B cell (primary cell): ENCODE data around the gene NHSL1. TPM values are rescaled to one million over a fixed set of nuclear protein-coding genes. Genes with fewer than 3 reads are reported as not detected.

ENCODE experiments used
- ATAC-seq: fragments of 200-7000 bp; cut with Tn5 transposase; one replicate; pipeline ENCODE4 v1.10.0; 2021; ENCODE audit warnings: low read depth, mild to moderate bottlenecking, moderate number of reproducible peaks, moderate library complexity
- CTCF ChIA-PET: fragments of 350-600 bp; sonication (Branson Sonifier 250); formaldehyde crosslinking; loops from one replicate; lab custom pipeline; 2021; ENCODE audit warnings: antibody characterized with exemption, inconsistent platforms; lab: Charles Lee
- POLR2A ChIA-PET: fragments of 350-600 bp; sonication (Branson Sonifier 250); formaldehyde crosslinking; loops from one replicate; lab custom pipeline; 2021; ENCODE audit warnings: antibody characterized with exemption; lab: Charles Lee
- DNase-seq: peaks from one replicate; pipeline ENCODE4 v3.0.0; 2013
- H2AFZ ChIP-seq: 2 replicates; pipeline ENCODE4 v1.6.1; 2012; ENCODE audit warnings: mild to moderate bottlenecking, low read depth, low read length; ENCODE audit not compliant: insufficient read depth, poor library complexity, severe bottlenecking
- H3K27ac ChIP-seq, 2 donors: 1 replicate in 1 of 2; 2 replicates in 1 of 2; pipeline ENCODE4 v1.5.1; 2012 to 2013; ENCODE audit warnings: low read length in 2 of 2, mild to moderate bottlenecking in 2 of 2, moderate library complexity in 1 of 2
- H3K27me3 ChIP-seq, 4 experiments: fragments of 200-600 bp in 1 of 4; sonication (generic) in 1 of 4; replicated peaks in 1 of 4; 1 replicate in 2 of 4; 2 replicates in 2 of 4; pipeline versions ENCODE4 v1.6.1 to v1.7.0; 2013 to 2016; ENCODE audit warnings: low read length in 3 of 4, mild to moderate bottlenecking in 2 of 4, mixed read lengths in 1 of 4, moderate library complexity in 1 of 4; ENCODE audit not compliant: insufficient read depth in 4 of 4, control insufficient read depth in 3 of 4; ENCODE audit errors: control extremely low read depth in 1 of 4
- H3K36me3 ChIP-seq, 2 experiments: replicated peaks in 1 of 2; 1 replicate in 1 of 2; 2 replicates in 1 of 2; pipeline versions ENCODE4 v1.6.1 to v1.7.1; 2013; ENCODE audit warnings: low read length in 1 of 2; ENCODE audit not compliant: insufficient read depth in 2 of 2, control insufficient read depth in 1 of 2; ENCODE audit errors: control extremely low read depth in 1 of 2, extremely low read depth in 1 of 2
- H3K4me1 ChIP-seq, 2 donors: fragments of 200-600 bp in 1 of 2; sonication (generic) in 1 of 2; 1 replicate in 1 of 2; 2 replicates in 1 of 2; pipeline versions ENCODE4 v1.5.1 to v1.6.1; 2013 to 2017; ENCODE audit warnings: low read length in 2 of 2; ENCODE audit not compliant: control insufficient read depth in 2 of 2, insufficient read depth in 2 of 2
- H3K4me2 ChIP-seq: replicated peaks from 2 replicates; pipeline ENCODE3; 2012; ENCODE audit warnings: mild to moderate bottlenecking, low read depth, low read length; ENCODE audit not compliant: poor library complexity, severe bottlenecking
- H3K4me3 ChIP-seq, 5 experiments: fragments of 200-600 bp in 1 of 5; sonication (generic) in 1 of 5; 1 replicate in 3 of 5; 2 replicates in 2 of 5; pipeline versions ENCODE4 v1.5.1 to v1.7.0; 2011 to 2016; ENCODE audit warnings: low read length in 4 of 5, mild to moderate bottlenecking in 4 of 5, low read depth in 2 of 5, control low read depth in 1 of 5, moderate library complexity in 1 of 5; ENCODE audit not compliant: insufficient read depth in 1 of 5; ENCODE audit errors: control extremely low read depth in 1 of 5, extremely low read depth in 1 of 5
- H3K79me2 ChIP-seq: fragments of 200-600 bp; sonication (generic); one replicate; pipeline ENCODE4 v1.6.0; 2016; ENCODE audit warnings: low read length; ENCODE audit not compliant: control insufficient read depth, insufficient read depth
- H3K9ac ChIP-seq: fragments of 200-600 bp; sonication (generic); 2 replicates; pipeline ENCODE4 v1.6.1; 2017; ENCODE audit warnings: mild to moderate bottlenecking, low read length, moderate library complexity
- H3K9me3 ChIP-seq, 3 donors: one replicate each; pipeline versions ENCODE4 v1.6.1 to v1.7.1; 2013; ENCODE audit warnings: low read length in 2 of 3; ENCODE audit not compliant: control insufficient read depth in 2 of 3, insufficient read depth in 1 of 3; ENCODE audit errors: control extremely low read depth in 1 of 3
- H4K20me1 ChIP-seq: 2 replicates; pipeline ENCODE4 v1.6.0; 2012; ENCODE audit warnings: mild to moderate bottlenecking, low read length; ENCODE audit not compliant: insufficient read depth, control insufficient read depth, poor library complexity, severe bottlenecking
- H3K27ac Mint-ChIP-seq: one replicate; pipeline ENCODE4 v1.8.0; 2021; ENCODE audit warnings: mixed read lengths
- H3K27me3 Mint-ChIP-seq: one replicate; pipeline ENCODE4 v1.8.0; 2021; ENCODE audit warnings: mixed read lengths
- H3K4me1 Mint-ChIP-seq: one replicate; pipeline ENCODE4 v1.8.0; 2021; ENCODE audit warnings: mixed read lengths
- H3K4me3 Mint-ChIP-seq: one replicate; pipeline ENCODE4 v1.8.0; 2021; ENCODE audit warnings: mixed read lengths
- H3K9me3 Mint-ChIP-seq: one replicate; pipeline ENCODE4 v1.8.0; 2022; ENCODE audit warnings: mixed read lengths; ENCODE audit not compliant: insufficient read depth
- EZH2 ChIP-seq: IDR thresholded peaks from 2 replicates; pipeline ENCODE4 v1.6.1; 2012; ENCODE audit warnings: borderline replicate concordance, low read depth, mild to moderate bottlenecking, moderate library complexity, low read length; ENCODE audit not compliant: insufficient read depth, poor library complexity, severe bottlenecking
- WGBS: methylation state at CpG from one replicate; pipeline ENCODE4 v1.1.5; 2013; ENCODE audit warnings: missing lambda C conversion rate; ENCODE audit not compliant: insufficient coverage; 5-methylcytosine and 5-hydroxymethylcytosine counted together
- intact Hi-C: fragments of 100-400 bp; cut with micrococcal nuclease; formaldehyde crosslinking; loops from one replicate; pipeline ENCODE4 v1.10.0; 2022
- polyA plus RNA-seq: library from polyadenylated mRNA; depleted of rRNA; stranded (reverse); fragments of >200 nt; gene quantifications from 2 replicates; pipeline ENCODE4 v1.2.3, GENCODE V29; 2012
- total RNA-seq, 2 donors: library from RNA; stranded (reverse); fragments of 120-200 nt in 1 of 2; gene quantifications; 1 replicate in 1 of 2; 2 replicates in 1 of 2; pipeline versions ENCODE4 v1.2.3 to v1.2.4, GENCODE V29; 2013 to 2022
- TF ChIP-seq, protein P1 (sequence below): fragments of 200-600 bp; IDR thresholded peaks from one replicate; pipeline ENCODE4 v1.8.0; 2022; ENCODE audit warnings: antibody characterized with exemption, mild to moderate bottlenecking

NHSL1 gene
- total and polyA plus RNA-seq, 2 donors (not counting 1 experiment from before 2014, with no cell fraction given), result 0.04 to 0.10 TPM

DNA sequence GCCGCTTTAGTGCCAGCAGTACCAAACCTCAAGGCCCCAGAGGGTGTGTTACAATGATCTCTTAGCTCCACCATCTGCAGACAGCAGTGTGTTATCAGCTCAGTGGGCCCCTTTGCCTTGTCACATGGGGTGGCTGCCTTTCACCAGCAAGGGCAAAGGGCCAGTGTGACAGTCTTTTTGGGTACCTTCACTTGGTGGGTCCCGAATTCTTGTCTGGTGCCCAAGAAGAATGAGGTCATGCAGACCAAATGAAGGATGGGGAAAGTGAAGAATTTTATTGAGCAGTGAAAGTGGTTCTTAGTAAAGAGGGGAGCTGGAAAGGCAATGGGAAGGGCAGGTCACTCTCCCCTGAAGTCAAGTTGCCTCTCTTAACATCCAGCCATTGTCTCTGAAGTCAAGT is 124.5 kb downstream of the NHSL1 start:
- no peak for TF ChIP-seq EZH2
- TF ChIP-seq, protein P1, sequence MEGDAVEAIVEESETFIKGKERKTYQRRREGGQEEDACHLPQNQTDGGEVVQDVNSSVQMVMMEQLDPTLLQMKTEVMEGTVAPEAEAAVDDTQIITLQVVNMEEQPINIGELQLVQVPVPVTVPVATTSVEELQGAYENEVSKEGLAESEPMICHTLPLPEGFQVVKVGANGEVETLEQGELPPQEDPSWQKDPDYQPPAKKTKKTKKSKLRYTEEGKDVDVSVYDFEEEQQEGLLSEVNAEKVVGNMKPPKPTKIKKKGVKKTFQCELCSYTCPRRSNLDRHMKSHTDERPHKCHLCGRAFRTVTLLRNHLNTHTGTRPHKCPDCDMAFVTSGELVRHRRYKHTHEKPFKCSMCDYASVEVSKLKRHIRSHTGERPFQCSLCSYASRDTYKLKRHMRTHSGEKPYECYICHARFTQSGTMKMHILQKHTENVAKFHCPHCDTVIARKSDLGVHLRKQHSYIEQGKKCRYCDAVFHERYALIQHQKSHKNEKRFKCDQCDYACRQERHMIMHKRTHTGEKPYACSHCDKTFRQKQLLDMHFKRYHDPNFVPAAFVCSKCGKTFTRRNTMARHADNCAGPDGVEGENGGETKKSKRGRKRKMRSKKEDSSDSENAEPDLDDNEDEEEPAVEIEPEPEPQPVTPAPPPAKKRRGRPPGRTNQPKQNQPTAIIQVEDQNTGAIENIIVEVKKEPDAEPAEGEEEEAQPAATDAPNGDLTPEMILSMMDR, result no peak
- ChIA-PET CTCF (interaction anchor here (2.3 kb wide), 1 partner anchor 29 kb away, joined by 9 read pairs; the partner anchor contains the start of gene HEBP2), POLR2A (no interaction called here)
- 94% methylated on average over 2 of the region's 2 CpGs for WGBS
- Mint-ChIP-seq H3K9me3 (no peaks in the 10 kb centered on the region), H3K4me3 (no peak overlapping the region), H3K4me1 (no peaks in the 10 kb centered on the region), H3K27ac (no peak overlapping the region), H3K27me3 (peaks cover 10% of the 10 kb centered on the region)
- Histone ChIP-seq H3K27me3 (no peaks in the 10 kb centered on the region), H3K36me3 (no peaks in the 10 kb centered on the region), H4K20me1 (no peaks in the 10 kb centered on the region), H3K4me1 (no peaks in the 10 kb centered on the region), H3K27ac (no peak overlapping the region), H2AFZ (no peak overlapping the region), H3K9me3 (no peaks in the 10 kb centered on the region), H3K4me3 (no peak overlapping the region), H3K9ac (no peak overlapping the region), H3K4me2 (no peak overlapping the region), H3K79me2 (no peaks in the 10 kb centered on the region)
- no peak for DNase-seq
- ATAC-seq, result no peak
- intact Hi-C loops, result no loop called here

DNA sequence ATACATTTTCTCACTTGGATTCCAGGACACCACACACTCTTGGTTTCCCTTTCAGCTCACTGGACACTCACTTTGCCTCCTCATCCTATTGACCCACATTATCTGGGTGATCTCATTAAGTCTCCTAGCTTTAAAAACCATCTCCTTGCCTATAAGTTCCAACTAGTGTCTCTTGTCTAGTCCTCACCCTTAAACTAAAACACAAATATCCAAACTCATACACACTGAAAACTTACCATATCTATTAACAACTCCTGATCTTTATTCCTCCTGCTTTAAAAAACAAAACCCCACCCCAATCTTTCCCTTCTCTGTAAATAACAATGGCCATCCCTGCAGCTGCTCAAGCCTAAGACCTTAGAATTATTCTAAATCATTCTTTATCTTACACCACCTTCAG is 125.1 kb downstream of the NHSL1 start:
- no peak for ATAC-seq
- Mint-ChIP-seq H3K9me3 (no peaks in the 10 kb centered on the region), H3K4me1 (no peaks in the 10 kb centered on the region), H3K27me3 (peaks cover 12% of the 10 kb centered on the region), H3K27ac (no peak overlapping the region), H3K4me3 (no peak overlapping the region)
- POLR2A ChIA-PET, result no interaction called here
- no peak overlapping the region for H3K4me2 ChIP-seq
- H2AFZ ChIP-seq, result no peak overlapping the region
- no peaks in the 10 kb centered on the region for H3K4me1 ChIP-seq
- DNase-seq, result no peak
- H3K9ac ChIP-seq, result no peak overlapping the region
- H4K20me1 ChIP-seq, result no peaks in the 10 kb centered on the region
- H3K4me3 ChIP-seq, result no peak overlapping the region
- H3K27ac ChIP-seq, result no peak overlapping the region
- no peaks in the 10 kb centered on the region for H3K36me3 ChIP-seq
- CTCF ChIA-PET, result interaction anchor here (2.3 kb wide), 1 partner anchor 29 kb away, joined by 9 read pairs; the partner anchor contains the start of gene HEBP2
- H3K27me3 ChIP-seq, result no peaks in the 10 kb centered on the region
- TF ChIP-seq, protein P1, result no peak
- no peak for TF ChIP-seq EZH2
- no peaks in the 10 kb centered on the region for H3K9me3 ChIP-seq
- intact Hi-C loops, result no loop called here
- no peaks in the 10 kb centered on the region for H3K79me2 ChIP-seq
